Stomach (tissue), 4 donors: Measurements from ENCODE around the gene TMEM37.

Experiments used
- POLR2A ChIP-seq, 4 donors: fragments of 450-650 bp; IDR thresholded peaks; one replicate each; pipeline ENCODE4 v1.6.1; 2016; ENCODE audit warnings: antibody characterized with exemption in 4 of 4, control low read depth in 2 of 4, mild to moderate bottlenecking in 1 of 4, moderate library complexity in 1 of 4
- POLR2AphosphoS5 ChIP-seq, 3 donors: sonication (generic); formaldehyde crosslinking; IDR thresholded peaks; one replicate each; pipeline ENCODE4 v1.6.1; 2016; ENCODE audit warnings: antibody characterized with exemption in 3 of 3
- TF ChIP-seq, protein P1 (sequence below), 7 experiments: fragments of 450-650 bp in 4 of 7; fragments of 200-600 bp in 3 of 7; sonication (generic) in 3 of 7; IDR thresholded peaks; one replicate each; pipeline ENCODE4 v1.5.1; 2016 to 2019; ENCODE audit warnings: antibody characterized with exemption in 7 of 7, control low read depth in 2 of 7, mild to moderate bottlenecking in 1 of 7

GRCh38 chr2:119428488-119429224 lies 3.0 kb upstream of the TMEM37 start:
- TF ChIP-seq, protein P1, sequence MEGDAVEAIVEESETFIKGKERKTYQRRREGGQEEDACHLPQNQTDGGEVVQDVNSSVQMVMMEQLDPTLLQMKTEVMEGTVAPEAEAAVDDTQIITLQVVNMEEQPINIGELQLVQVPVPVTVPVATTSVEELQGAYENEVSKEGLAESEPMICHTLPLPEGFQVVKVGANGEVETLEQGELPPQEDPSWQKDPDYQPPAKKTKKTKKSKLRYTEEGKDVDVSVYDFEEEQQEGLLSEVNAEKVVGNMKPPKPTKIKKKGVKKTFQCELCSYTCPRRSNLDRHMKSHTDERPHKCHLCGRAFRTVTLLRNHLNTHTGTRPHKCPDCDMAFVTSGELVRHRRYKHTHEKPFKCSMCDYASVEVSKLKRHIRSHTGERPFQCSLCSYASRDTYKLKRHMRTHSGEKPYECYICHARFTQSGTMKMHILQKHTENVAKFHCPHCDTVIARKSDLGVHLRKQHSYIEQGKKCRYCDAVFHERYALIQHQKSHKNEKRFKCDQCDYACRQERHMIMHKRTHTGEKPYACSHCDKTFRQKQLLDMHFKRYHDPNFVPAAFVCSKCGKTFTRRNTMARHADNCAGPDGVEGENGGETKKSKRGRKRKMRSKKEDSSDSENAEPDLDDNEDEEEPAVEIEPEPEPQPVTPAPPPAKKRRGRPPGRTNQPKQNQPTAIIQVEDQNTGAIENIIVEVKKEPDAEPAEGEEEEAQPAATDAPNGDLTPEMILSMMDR (IDR thresholded peaks at IDR 0.05): no peak
- TF ChIP-seq POLR2AphosphoS5 (IDR thresholded peaks at IDR 0.05) (no peak), POLR2A (IDR thresholded peaks at IDR 0.05) (no peak)
